Right lobe of liver (tissue), 4 donors: ENCODE measurements around the gene SLC66A3.

Experiments used
- POLR2A ChIP-seq: fragments of 450-650 bp; IDR thresholded peaks from one replicate; pipeline ENCODE4 v1.6.1; 2017; ENCODE audit warnings: antibody characterized with exemption, mild to moderate bottlenecking
- TF ChIP-seq, protein P1 (sequence below), 4 donors: fragments of 200-600 bp in 3 of 4; fragments of 450-650 bp in 1 of 4; IDR thresholded peaks; one replicate each; pipeline versions ENCODE4 v1.5.1 to v1.8.0; 2016 to 2022; ENCODE audit warnings: antibody characterized with exemption in 4 of 4, mild to moderate bottlenecking in 2 of 4
- donor health status: DM: no; HTN: no; CAD: no.
- donor health status: DM: no; HTN: no; CAD: no.
- donor health status: DM: no; HTN: yes; CAD: no.

DNA sequence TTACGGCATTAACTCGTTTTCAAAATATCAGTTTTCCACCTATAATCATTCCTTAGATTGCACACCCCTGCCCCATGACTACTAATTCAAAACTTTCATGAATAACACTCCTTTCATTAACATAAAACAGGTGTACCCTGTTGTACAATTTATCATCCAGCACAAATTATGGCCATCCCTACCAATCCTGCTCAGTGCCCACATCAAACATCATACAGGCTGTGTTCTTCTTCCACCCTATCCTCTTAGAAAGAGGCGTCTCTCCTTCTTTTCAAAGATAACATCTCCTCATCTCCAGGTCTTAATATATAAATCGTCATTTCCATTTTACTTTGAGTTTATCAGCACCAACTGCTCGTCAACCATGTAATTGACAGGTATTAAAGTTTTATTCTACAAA, 67.6 kb downstream of the SLC66A3 start:
- TF ChIP-seq, protein P1, sequence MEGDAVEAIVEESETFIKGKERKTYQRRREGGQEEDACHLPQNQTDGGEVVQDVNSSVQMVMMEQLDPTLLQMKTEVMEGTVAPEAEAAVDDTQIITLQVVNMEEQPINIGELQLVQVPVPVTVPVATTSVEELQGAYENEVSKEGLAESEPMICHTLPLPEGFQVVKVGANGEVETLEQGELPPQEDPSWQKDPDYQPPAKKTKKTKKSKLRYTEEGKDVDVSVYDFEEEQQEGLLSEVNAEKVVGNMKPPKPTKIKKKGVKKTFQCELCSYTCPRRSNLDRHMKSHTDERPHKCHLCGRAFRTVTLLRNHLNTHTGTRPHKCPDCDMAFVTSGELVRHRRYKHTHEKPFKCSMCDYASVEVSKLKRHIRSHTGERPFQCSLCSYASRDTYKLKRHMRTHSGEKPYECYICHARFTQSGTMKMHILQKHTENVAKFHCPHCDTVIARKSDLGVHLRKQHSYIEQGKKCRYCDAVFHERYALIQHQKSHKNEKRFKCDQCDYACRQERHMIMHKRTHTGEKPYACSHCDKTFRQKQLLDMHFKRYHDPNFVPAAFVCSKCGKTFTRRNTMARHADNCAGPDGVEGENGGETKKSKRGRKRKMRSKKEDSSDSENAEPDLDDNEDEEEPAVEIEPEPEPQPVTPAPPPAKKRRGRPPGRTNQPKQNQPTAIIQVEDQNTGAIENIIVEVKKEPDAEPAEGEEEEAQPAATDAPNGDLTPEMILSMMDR (IDR thresholded peaks at IDR 0.05): no peak
- TF ChIP-seq POLR2A: no peak
